HG02870 (cell line): ENCODE results near the gene STPG3.
A peak's percentile ranks its signal among the peaks of the same experiment; 100 is the strongest.

Experiments
- ATAC-seq: cut with Tn5 transposase; IDR thresholded peaks from one replicate; pipeline ENCODE4 v1.9.1; 2021; ENCODE audit warnings: mild to moderate bottlenecking, moderate library complexity; ENCODE audit not compliant: unreplicated experiment

The STPG3 gene

GRCh38 chr9:137221506-137222111 is 29.5 kb upstream of the STPG3 start:
- no peak for ATAC-seq

- ATAC-seq: no peak
Observed at GRCh38 chr9:137222190-137223077, 28.7 kb upstream of the STPG3 start, which contains the start of gene RNF208. TSS of gene RNF208 (minus strand) at chr9:137222240. CDS start at chr9:137221212, 1,028 bp downstream.

- ATAC-seq: peak; percentile 65
Observed at GRCh38 chr9:137223078-137223970, 27.8 kb upstream of the STPG3 start.

GRCh38 chr9:137224830-137225694 is 26.0 kb upstream of the STPG3 start, which contains the start of gene CYSRT1:
TSS of gene CYSRT1 (plus strand) at chr9:137225174. CDS start at chr9:137225622, 448 bp downstream.
- ATAC-seq: no peak

GRCh38 chr9:137225699-137226331 is 25.3 kb upstream of the STPG3 start:
- no peak for ATAC-seq

GRCh38 chr9:137226338-137227053 is 24.6 kb upstream of the STPG3 start:
- no peak for ATAC-seq

GRCh38 chr9:137227054-137227852 is 23.8 kb upstream of the STPG3 start, which contains the start of gene RNF224:
TSS of gene RNF224 (plus strand) at chr9:137227502. CDS start at chr9:137228336, 834 bp downstream.
- ATAC-seq: no peak

- ATAC-seq: no peak
Observed at GRCh38 chr9:137227853-137228505, 23.1 kb upstream of the STPG3 start.

- no peak for ATAC-seq
Observed at GRCh38 chr9:137228506-137228967, 22.5 kb upstream of the STPG3 start.

- ATAC-seq: no peak
Observed at GRCh38 chr9:137228968-137229896, 21.9 kb upstream of the STPG3 start.

GRCh38 chr9:137229903-137230704 is 21.0 kb upstream of the STPG3 start:
- no peak for ATAC-seq

GRCh38 chr9:137230705-137231371 is 20.2 kb upstream of the STPG3 start, which contains the start of gene SLC34A3:
TSS of gene SLC34A3 (plus strand) at chr9:137230901. CDS start at chr9:137231703, 802 bp downstream.
- no peak for ATAC-seq

GRCh38 chr9:137231372-137232039 is 19.6 kb upstream of the STPG3 start:
- ATAC-seq: no peak

- no peak for ATAC-seq
Observed at GRCh38 chr9:137232101-137232500, 19.0 kb upstream of the STPG3 start.
